H9 (cell line): ENCODE measurements around the gene RUNX2. TPM values are rescaled to one million over a fixed set of nuclear protein-coding genes. Genes with fewer than 3 reads are reported as not detected.

ENCODE experiments used
- DNase-seq: peaks from one replicate; pipeline ENCODE4 v3.0.0-alpha.2; 2017
- H2AFZ ChIP-seq: one replicate; pipeline ENCODE4 v1.6.1; 2013; ENCODE audit warnings: mild to moderate bottlenecking, low read length, control low read depth, moderate library complexity
- H2AK5ac ChIP-seq: 2 replicates; pipeline ENCODE4 v1.6.1; 2013; ENCODE audit warnings: low read length, control low read depth, mixed read lengths; ENCODE audit not compliant: insufficient read length
- H2BK120ac ChIP-seq: one replicate; pipeline ENCODE4 v1.6.1; 2013; ENCODE audit warnings: low read depth, mild to moderate bottlenecking, low read length, control low read depth, inconsistent platforms; ENCODE audit not compliant: poor library complexity, severe bottlenecking
- H2BK12ac ChIP-seq: 2 replicates; pipeline ENCODE4 v1.6.1; 2013; ENCODE audit warnings: low read length, control low read depth, mixed read lengths, low read depth; ENCODE audit not compliant: insufficient read length
- H2BK15ac ChIP-seq: 2 replicates; pipeline ENCODE4 v1.6.1; 2013; ENCODE audit warnings: low read depth, low read length, control low read depth
- H2BK20ac ChIP-seq: one replicate; pipeline ENCODE4 v1.6.1; 2013; ENCODE audit warnings: low read depth, mild to moderate bottlenecking, low read length, control low read depth, inconsistent platforms; ENCODE audit not compliant: poor library complexity, severe bottlenecking
- H2BK5ac ChIP-seq: 2 replicates; pipeline ENCODE4 v1.6.1; 2013; ENCODE audit warnings: low read length, control low read depth, mixed read lengths; ENCODE audit not compliant: insufficient read length
- H3K14ac ChIP-seq: 2 replicates; pipeline ENCODE4 v1.6.1; 2013; ENCODE audit warnings: low read length, control low read depth; ENCODE audit not compliant: insufficient read depth
- H3K18ac ChIP-seq: 2 replicates; pipeline ENCODE4 v1.6.1; 2013; ENCODE audit warnings: low read depth, mild to moderate bottlenecking, mixed read lengths, low read length, control low read depth; ENCODE audit not compliant: insufficient read length
- H3K23ac ChIP-seq: 2 replicates; pipeline ENCODE4 v1.6.1; 2013; ENCODE audit warnings: low read length, control low read depth, mixed read lengths, low read depth; ENCODE audit not compliant: insufficient read length
- H3K23me2 ChIP-seq: 2 replicates; pipeline ENCODE4 v1.6.1; 2013; ENCODE audit warnings: low read depth, mild to moderate bottlenecking, mixed read lengths, low read length, control low read depth; ENCODE audit not compliant: insufficient read length, poor library complexity, severe bottlenecking
- H3K27ac ChIP-seq: 2 replicates; pipeline ENCODE4 v1.5.1; 2013; ENCODE audit warnings: low read length, control low read depth, mixed read lengths, low read depth; ENCODE audit not compliant: insufficient read length
- H3K27me3 ChIP-seq: 2 replicates; pipeline ENCODE4 v1.6.1; 2013; ENCODE audit warnings: low read length, control low read depth, inconsistent platforms; ENCODE audit not compliant: insufficient read depth
- H3K4ac ChIP-seq: 2 replicates; pipeline ENCODE4 v1.6.1; 2013; ENCODE audit warnings: low read depth, mild to moderate bottlenecking, control low read depth, inconsistent platforms, low read length, moderate library complexity
- H3K4me1 ChIP-seq: 2 replicates; pipeline ENCODE4 v1.6.1; 2013; ENCODE audit warnings: low read length, control low read depth, inconsistent platforms; ENCODE audit not compliant: insufficient read depth
- H3K4me2 ChIP-seq: 2 replicates; pipeline ENCODE4 v1.6.1; 2013; ENCODE audit warnings: low read length, control low read depth, mixed read lengths; ENCODE audit not compliant: insufficient read length, insufficient read depth
- H3K56ac ChIP-seq: 2 replicates; pipeline ENCODE4 v1.6.1; 2013; ENCODE audit warnings: low read depth, mild to moderate bottlenecking, mixed read lengths, low read length, control low read depth; ENCODE audit not compliant: insufficient read length
- H3K79me1 ChIP-seq: 2 replicates; pipeline ENCODE4 v1.6.1; 2013; ENCODE audit warnings: low read depth, mild to moderate bottlenecking, moderate library complexity, low read length, control low read depth, inconsistent platforms; ENCODE audit not compliant: insufficient read depth, poor library complexity, severe bottlenecking
- H3K79me2 ChIP-seq: 2 replicates; pipeline ENCODE4 v1.6.1; 2013; ENCODE audit warnings: low read length, control low read depth, inconsistent platforms; ENCODE audit not compliant: insufficient read depth
- H3K9ac ChIP-seq: 2 replicates; pipeline ENCODE4 v1.6.1; 2013; ENCODE audit warnings: low read length, control low read depth, mixed read lengths; ENCODE audit not compliant: insufficient read length; ENCODE audit errors: extremely low read depth
- H3K9me3 ChIP-seq: one replicate; pipeline ENCODE4 v1.6.1; 2013; ENCODE audit warnings: low read depth, low read length, inconsistent platforms; ENCODE audit not compliant: control insufficient read depth
- H3T11ph ChIP-seq: one replicate; pipeline ENCODE4 v1.6.1; 2013; ENCODE audit warnings: mild to moderate bottlenecking, low read length, control low read depth, inconsistent platforms
- H4K20me1 ChIP-seq: one replicate; pipeline ENCODE4 v1.6.1; 2013; ENCODE audit not compliant: control insufficient read depth, insufficient read length, insufficient read depth
- H4K5ac ChIP-seq: 2 replicates; pipeline ENCODE4 v1.6.1; 2013; ENCODE audit warnings: low read depth, mild to moderate bottlenecking, mixed read lengths, low read length, control low read depth; ENCODE audit not compliant: insufficient read length
- H4K8ac ChIP-seq: replicated peaks from 2 replicates; pipeline ENCODE4 v1.6.1; 2013; ENCODE audit warnings: low read length, control low read depth, mixed read lengths, low read depth; ENCODE audit not compliant: insufficient read length
- H4K91ac ChIP-seq: 2 replicates; pipeline ENCODE4 v1.6.1; 2013; ENCODE audit warnings: low read depth, mild to moderate bottlenecking, moderate library complexity, mixed read lengths, low read length, control low read depth; ENCODE audit not compliant: insufficient read length
- H3K27ac Mint-ChIP-seq, 3 experiments: 2 replicates in 2 of 3; 3 replicates in 1 of 3; pipeline ENCODE4 v1.8.0; 2020 to 2021; ENCODE audit warnings: mixed read lengths in 3 of 3, mild to moderate bottlenecking in 1 of 3, moderate library complexity in 1 of 3
- H3K27me3 Mint-ChIP-seq: 2 replicates; pipeline ENCODE4 v1.8.0; 2021; ENCODE audit warnings: low read depth, mild to moderate bottlenecking, moderate library complexity, mixed read lengths
- H3K36me3 Mint-ChIP-seq, 3 experiments: 2 replicates in 2 of 3; 3 replicates in 1 of 3; pipeline ENCODE4 v1.8.0; 2020 to 2021; ENCODE audit warnings: low read depth in 3 of 3, mixed read lengths in 3 of 3; ENCODE audit not compliant: insufficient read depth in 1 of 3
- H3K4me1 Mint-ChIP-seq, 2 experiments: 2 replicates each; pipeline ENCODE4 v1.8.0; 2020; ENCODE audit warnings: mixed read lengths in 2 of 2
- H3K4me3 Mint-ChIP-seq, 2 experiments: 2 replicates in 1 of 2; 3 replicates in 1 of 2; pipeline ENCODE4 v1.8.0; 2020 to 2021; ENCODE audit warnings: mild to moderate bottlenecking in 2 of 2, mixed read lengths in 2 of 2, moderate library complexity in 1 of 2
- H3K9me3 Mint-ChIP-seq, 2 experiments: 2 replicates in 1 of 2; 3 replicates in 1 of 2; pipeline ENCODE4 v1.8.0; 2020; ENCODE audit warnings: mild to moderate bottlenecking in 2 of 2, mixed read lengths in 2 of 2, moderate library complexity in 1 of 2
- WGBS: extraction: QIAGEN DNeasy Blood & Tissue Kit; methylation state at CpG from one replicate; pipeline ENCODE4 v1.1.7; 2013; ENCODE audit warnings: missing lambda C conversion rate, low lambda C conversion rate, mixed read lengths; ENCODE audit not compliant: insufficient read length; ENCODE audit errors: extremely low coverage; 5-methylcytosine and 5-hydroxymethylcytosine counted together
- total RNA-seq: library from RNA; stranded (reverse); gene quantifications from 2 replicates; pipeline ENCODE4 v1.2.1, GENCODE V29; 2021
- TF ChIP-seq, protein P1 (sequence below): fragments of 200-600 bp; sonication (generic); conservative IDR thresholded peaks from 3 replicates; pipeline ENCODE4 v1.8.0; 2021; ENCODE audit warnings: antibody characterized with exemption, mild to moderate bottlenecking

The RUNX2 gene
- total RNA-seq, 1 experiment from 2014 or later = 0.15 TPM

DNA sequence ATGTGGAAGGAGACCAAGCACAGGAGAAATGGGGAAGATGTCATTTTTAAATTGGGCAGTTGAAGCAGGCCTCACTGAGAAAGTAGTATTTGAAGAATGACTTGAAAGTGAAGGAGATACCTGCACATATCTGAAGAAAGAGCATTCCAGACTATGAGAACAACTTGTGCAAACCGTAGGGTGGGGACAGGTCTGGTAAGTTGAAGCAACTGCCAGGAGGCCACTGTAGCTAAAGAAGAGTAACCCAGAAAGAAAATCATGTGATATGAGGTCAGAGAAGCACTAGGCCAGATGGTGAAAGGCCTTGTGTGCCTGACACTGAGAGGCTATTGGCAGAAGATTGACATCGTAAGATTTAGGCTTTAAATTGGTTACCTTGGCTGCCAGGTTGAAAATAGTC is 54.3 kb downstream of the RUNX2 start:
- peaks cover 4 to 9% of the 10 kb centered on the region in 2 experiments for H3K4me1 Mint-ChIP-seq
- Histone ChIP-seq H3K4me1 (no peaks in the 10 kb centered on the region), H2BK15ac (no peak overlapping the region), H3K27ac (no peak overlapping the region), H3K27me3 (no peaks in the 10 kb centered on the region), H4K20me1 (no peaks in the 10 kb centered on the region), H2AK5ac (no peak overlapping the region), H3K9me3 (no peaks in the 10 kb centered on the region), H4K5ac (no peak overlapping the region), H2BK20ac (no peak overlapping the region), H3K4me2 (no peak overlapping the region), H3K23me2 (peaks cover 4% of the 10 kb centered on the region), H2BK120ac (no peak overlapping the region), H2BK12ac (no peak overlapping the region), H3K9ac (no peak overlapping the region), H3K18ac (no peak overlapping the region), H3K23ac (no peak overlapping the region), H3T11ph (no peak overlapping the region), H3K4ac (no peak overlapping the region), H3K79me2 (no peaks in the 10 kb centered on the region), H2AFZ (no peak overlapping the region), H3K79me1 (no peaks in the 10 kb centered on the region), H4K91ac (no peak overlapping the region), H4K8ac (no peak overlapping the region), H2BK5ac (no peak overlapping the region), H3K56ac (no peak overlapping the region), H3K14ac (no peak overlapping the region)
- TF ChIP-seq, protein P1, sequence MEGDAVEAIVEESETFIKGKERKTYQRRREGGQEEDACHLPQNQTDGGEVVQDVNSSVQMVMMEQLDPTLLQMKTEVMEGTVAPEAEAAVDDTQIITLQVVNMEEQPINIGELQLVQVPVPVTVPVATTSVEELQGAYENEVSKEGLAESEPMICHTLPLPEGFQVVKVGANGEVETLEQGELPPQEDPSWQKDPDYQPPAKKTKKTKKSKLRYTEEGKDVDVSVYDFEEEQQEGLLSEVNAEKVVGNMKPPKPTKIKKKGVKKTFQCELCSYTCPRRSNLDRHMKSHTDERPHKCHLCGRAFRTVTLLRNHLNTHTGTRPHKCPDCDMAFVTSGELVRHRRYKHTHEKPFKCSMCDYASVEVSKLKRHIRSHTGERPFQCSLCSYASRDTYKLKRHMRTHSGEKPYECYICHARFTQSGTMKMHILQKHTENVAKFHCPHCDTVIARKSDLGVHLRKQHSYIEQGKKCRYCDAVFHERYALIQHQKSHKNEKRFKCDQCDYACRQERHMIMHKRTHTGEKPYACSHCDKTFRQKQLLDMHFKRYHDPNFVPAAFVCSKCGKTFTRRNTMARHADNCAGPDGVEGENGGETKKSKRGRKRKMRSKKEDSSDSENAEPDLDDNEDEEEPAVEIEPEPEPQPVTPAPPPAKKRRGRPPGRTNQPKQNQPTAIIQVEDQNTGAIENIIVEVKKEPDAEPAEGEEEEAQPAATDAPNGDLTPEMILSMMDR = no peak
- no CpG with 5 or more reads among the region's 2 CpGs for WGBS
- no peak overlapping the region for H3K27ac Mint-ChIP-seq
- H3K9me3 Mint-ChIP-seq = no peaks in the 10 kb centered on the region
- no peak overlapping the region for H3K4me3 Mint-ChIP-seq
- no peaks in the 10 kb centered on the region for H3K36me3 Mint-ChIP-seq
- no peaks in the 10 kb centered on the region for H3K27me3 Mint-ChIP-seq
- DNase-seq = no peak
